Measurements from ENCODE around the gene ANO4. TPM values are rescaled to one million over a fixed set of nuclear protein-coding genes. Genes with fewer than 3 reads are reported as not detected.

The ANO4 gene
- total and polyA plus RNA-seq, 2 of the 8 experiments (the other 6 are each of a cell fraction or from before 2014, with no cell fraction given), result 1.1 to 3.4 TPM

- CTCF ChIA-PET (ENCODE audit: partially characterized antibody), result no interaction called here
- TF ChIP-seq CREB1 (IDR thresholded peaks at IDR 0.05) (no peak), RAD21 (IDR thresholded peaks at IDR 0.05 in 1 of 2, conservative IDR thresholded peaks at IDR 0.05 in 1 of 2; ENCODE audit: low read depth in 2 of 2, low read length in 2 of 2) (no peak), CHD2 (IDR thresholded peaks at IDR 0.05; ENCODE audit: low read length) (no peak), FOSL1 (IDR thresholded peaks at IDR 0.05; ENCODE audit: insufficient read depth, low read depth, low read length) (no peak), NANOG (IDR thresholded peaks at IDR 0.05; ENCODE audit: insufficient read depth, low read depth, low read length, poor library complexity, severe bottlenecking) (no peak), CBX5 (IDR thresholded peaks at IDR 0.05; ENCODE audit: low read depth, low read length) (no peak), KDM1A (IDR thresholded peaks at IDR 0.05; ENCODE audit: borderline replicate concordance, low read length) (no peak), BCL11A (IDR thresholded peaks at IDR 0.05; ENCODE audit: low read depth in 2 of 2, low read length in 2 of 2) (no peak), CTBP2 (IDR thresholded peaks at IDR 0.05; ENCODE audit: borderline replicate concordance, insufficient read depth, insufficient read length, low read length) (no peak), POLR2AphosphoS5 (IDR thresholded peaks at IDR 0.05; ENCODE audit: low read depth, low read length) (no peak), KDM4A (IDR thresholded peaks at IDR 0.05; ENCODE audit: low read depth, low read length, severe bottlenecking) (no peak), EP300 (IDR thresholded peaks at IDR 0.05; ENCODE audit: borderline replicate concordance in 1 of 2, low read depth in 2 of 2, low read length in 2 of 2) (no peak), GTF2F1 (IDR thresholded peaks at IDR 0.05; ENCODE audit: borderline replicate concordance, low read depth, low read length) (no peak), TAF1 (IDR thresholded peaks at IDR 0.05; ENCODE audit: low read depth, low read length) (no peak)
Measured at GRCh38 chr12:100908501-100908900, 113.9 kb downstream of the ANO4 start.

More at GRCh38 chr12:100908501-100908900, 113.9 kb downstream of the ANO4 start:
- Histone ChIP-seq H4K20me1 (replicated peaks in 1 of 2; ENCODE audit: control insufficient read depth in 1 of 2, insufficient read depth in 2 of 2, low read length in 2 of 2) (no peaks in the 10 kb centered on the region), H3K18ac (ENCODE audit: extremely low read depth, low read length) (no peak overlapping the region), H3K36me3 (ENCODE audit: control insufficient read depth in 2 of 4, insufficient read depth in 4 of 4, low read length in 3 of 4) (no peaks in the 10 kb centered on the region), H3K4me2 (ENCODE audit: insufficient read depth in 1 of 2, low read depth in 2 of 2, low read length in 2 of 2) (no peak overlapping the region), H3K14ac (ENCODE audit: insufficient read length) (no peak overlapping the region), H2AK5ac (ENCODE audit: low read depth, low read length) (no peak overlapping the region), H3K23me2 (ENCODE audit: low read depth, low read length) (no peaks in the 10 kb centered on the region), H2BK15ac (ENCODE audit: low read length) (no peak overlapping the region), H2BK5ac (ENCODE audit: low read depth, low read length) (no peak overlapping the region), H3K4me1 (replicated peaks in 1 of 4; ENCODE audit: control insufficient read depth in 3 of 4, insufficient read depth in 4 of 4, low read length in 3 of 4) (no peaks in the 10 kb centered on the region), H3K79me2 (ENCODE audit: control insufficient read depth in 1 of 2, insufficient read depth in 2 of 2, low read length in 2 of 2) (no peaks in the 10 kb centered on the region), H3K27ac (ENCODE audit: low read depth, low read length) (no peak overlapping the region), H4K8ac (ENCODE audit: extremely low read depth, insufficient read depth, low read length) (no peak overlapping the region), H2AFZ (ENCODE audit: low read length) (no peak overlapping the region), H3K4ac (replicated peaks; ENCODE audit: insufficient read length, low read depth, low read length) (no peak overlapping the region), H2BK12ac (ENCODE audit: low read depth, low read length) (no peak overlapping the region), H3K56ac (replicated peaks; ENCODE audit: insufficient read length, low read depth, low read length) (no peak overlapping the region), H2BK120ac (replicated peaks; ENCODE audit: low read depth, low read length) (no peak overlapping the region), H3K79me1 (ENCODE audit: low read depth, low read length) (no peaks in the 10 kb centered on the region), H3K4me3 (ENCODE audit: extremely low read depth in 1 of 4, insufficient read depth in 2 of 4, low read depth in 3 of 4, low read length in 4 of 4) (no peak overlapping the region), H3K9me3 (ENCODE audit: insufficient read depth in 2 of 2, low read depth in 1 of 2, low read length in 1 of 2) (no peaks in the 10 kb centered on the region), H2BK20ac (ENCODE audit: low read length) (no peak overlapping the region), H3K23ac (ENCODE audit: insufficient read length) (no peak overlapping the region), H3K27me3 (replicated peaks in 1 of 4; ENCODE audit: control insufficient read depth in 3 of 4, extremely low read depth in 1 of 4, insufficient read depth in 3 of 4, low read length in 3 of 4) (no peaks in the 10 kb centered on the region), H4K91ac (replicated peaks; ENCODE audit: insufficient read length, low read length) (no peak overlapping the region), H3K9ac (replicated peaks in 1 of 4; ENCODE audit: extremely low read depth in 1 of 4, low read depth in 3 of 4, low read length in 3 of 4) (no peak overlapping the region), H4K5ac (ENCODE audit: insufficient read length, low read depth, low read length) (no peak overlapping the region)
- WGBS, 2 experiments (ENCODE audit: extremely low coverage in 1 of 2, insufficient coverage in 1 of 2, insufficient read length in 1 of 2, insufficient replicate concordance in 2 of 2, low coverage in 1 of 2, low lambda C conversion rate in 2 of 2, missing lambda C conversion rate in 1 of 2), result 64% methylated on average over 2 of the region's 2 CpGs; no CpG with 5 or more reads in 1 of the 2 experiments
- DNase-seq (ENCODE audit: low read depth in 1 of 2, low spot score in 2 of 2) (no peak), FAIRE-seq (no peak)
- POLR2A ChIA-PET (ENCODE audit: partially characterized antibody), result no interaction called here
